ENCODE data around the gene MCM3. TPM values are rescaled to one million over a fixed set of nuclear protein-coding genes. Genes with fewer than 3 reads are reported as not detected.

Gene MCM3
- total RNA-seq, result 100 to 1,000 TPM; 262 to 263 TPM
- 59.0 TPM for polyA plus RNA-seq

DNA sequence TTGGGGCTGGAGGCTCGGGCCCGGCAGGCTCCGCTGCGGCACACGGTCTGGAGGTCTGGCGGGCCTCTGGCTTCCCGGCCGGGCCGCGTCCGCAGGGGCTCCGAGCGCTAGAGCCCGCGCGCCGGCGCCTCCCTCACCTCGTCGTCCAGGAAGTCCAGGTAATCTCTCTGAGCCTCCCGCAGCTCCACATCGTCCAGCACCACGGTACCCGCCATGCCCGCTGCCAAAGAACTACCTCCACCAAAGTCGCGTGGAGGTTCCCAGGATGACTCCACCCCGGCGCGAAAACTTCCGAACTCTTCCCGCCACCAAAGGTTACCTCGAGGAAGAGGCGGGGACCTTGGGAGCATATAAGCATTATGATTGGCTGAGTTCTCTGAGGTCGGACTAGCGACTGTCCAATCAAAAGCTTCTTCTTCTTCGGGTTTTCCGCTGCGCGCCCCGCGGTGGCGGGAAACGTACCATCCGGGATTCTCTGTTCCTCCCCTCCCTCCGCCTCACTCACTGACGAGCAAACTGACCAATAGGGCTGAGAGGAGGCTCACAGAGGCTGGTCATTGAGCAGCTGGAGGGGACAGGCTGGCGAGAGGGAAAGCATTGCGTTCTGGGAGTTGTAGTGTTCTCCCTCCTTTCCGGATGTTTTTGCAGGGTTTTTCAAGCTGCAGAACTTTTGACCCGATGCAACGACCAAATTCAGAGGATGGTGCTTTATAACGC is at the start of gene MCM3:
TSS of gene MCM3 (minus strand) at position 283 of the 717 bp plus-strand sequence. CDS start at position 215, 68 bp downstream.
- H3K4me1 Mint-ChIP-seq, result peaks cover 25 to 54% (median 39%) of the 10 kb centered on the region in 3 donors
- CTCF ChIA-PET, result interaction anchor here (0.9 to 6.1 kb wide), 32 partner anchors 9 to 710 kb away, joined by 3 to 138 read pairs (median 5); partner anchors contain the start of genes EFHC1, GSTA4 and PAQR8
- Histone ChIP-seq H3K9me3 (ENCODE audit: low read length) (no peaks in the 10 kb centered on the region), H3K4me3 (ENCODE audit: low read length) (peak within 1 kb of the TSS; percentile 85), H3K27ac (ENCODE audit: low read depth, low read length) (peak within 1 kb of the TSS; percentile 71), H3K36me3 (ENCODE audit: insufficient read depth, low read length) (peaks cover 19% of the 10 kb centered on the region), H3K27me3 (ENCODE audit: insufficient read depth, low read length, poor library complexity, severe bottlenecking) (no peaks in the 10 kb centered on the region), H3K4me1 (ENCODE audit: insufficient read depth, low read length) (peaks cover 43% of the 10 kb centered on the region)
- H3K9me3 Mint-ChIP-seq, result no peaks in the 10 kb centered on the region
- peak within 1 kb of the TSS in 3 of 7 donors; percentile 56 to 65 (median 63) for H3K4me3 Mint-ChIP-seq
- DNase-seq, result peak; percentile 91 to 98 (median 98)
- POLR2A ChIA-PET, result interaction anchor here (0.6 to 3.0 kb wide), 12 partner anchors 12 to 292 kb away, joined by 3 to 48 read pairs (median 6); partner anchors contain the start of genes EFHC1 and PAQR8
- peaks cover 8 to 36% (median 19%) of the 10 kb centered on the region in 3 donors for H3K36me3 Mint-ChIP-seq
- no peaks in the 10 kb centered on the region for H3K27me3 Mint-ChIP-seq
- peak within 1 kb of the TSS in 6 of 8 donors; percentile 21 to 84 (median 60) for H3K27ac Mint-ChIP-seq

DNA sequence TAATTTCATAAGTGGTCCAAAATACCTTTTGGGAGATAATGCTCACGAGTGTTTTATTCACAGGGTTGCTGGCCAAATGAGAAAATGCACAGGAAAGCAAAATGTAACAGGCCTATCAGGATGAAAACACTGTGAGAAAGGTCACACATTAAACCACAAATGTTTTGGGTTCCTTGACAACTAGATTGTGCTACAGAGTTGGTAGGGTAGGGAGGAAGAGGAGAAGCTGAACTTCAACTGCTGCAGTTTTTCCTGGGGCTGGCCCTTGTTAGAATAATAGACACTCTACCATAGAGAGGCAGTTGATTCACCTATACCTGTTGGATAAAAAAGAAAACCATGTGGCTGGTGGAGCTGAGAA is 49.3 kb upstream of the MCM3 start:
- Histone ChIP-seq H3K9me3 (ENCODE audit: low read length) (no peaks in the 10 kb centered on the region), H3K36me3 (ENCODE audit: insufficient read depth, low read length) (no peaks in the 10 kb centered on the region), H3K4me3 (ENCODE audit: low read length) (peak overlapping the region; percentile 28), H3K27me3 (ENCODE audit: insufficient read depth, low read length, poor library complexity, severe bottlenecking) (no peaks in the 10 kb centered on the region), H3K4me1 (ENCODE audit: insufficient read depth, low read length) (peaks cover 66% of the 10 kb centered on the region), H3K27ac (ENCODE audit: low read depth, low read length) (peak overlapping the region; percentile 46)
- Mint-ChIP-seq H3K27me3 (no peaks in the 10 kb centered on the region), H3K4me1 (peaks cover 54 to 74% (median 63%) of the 10 kb centered on the region in 3 donors), H3K27ac (peak overlapping the region; percentile 78 to 98 (median 96)), H3K36me3 (peaks cover 0 to 1% (median 0%) of the 10 kb centered on the region in 3 donors), H3K9me3 (no peaks in the 10 kb centered on the region), H3K4me3 (peak overlapping the region in 6 of 7 donors; percentile 64 to 84 (median 76))
- ChIA-PET CTCF (interaction anchor here (1.1 to 3.2 kb wide), 6 partner anchors 12 to 66 kb away, joined by 4 to 13 read pairs (median 6); partner anchors contain the start of genes MCM3 and PAQR8), POLR2A (interaction anchor here (1.0 to 1.1 kb wide), 3 partner anchors 48 to 66 kb away, joined by 3 to 4 read pairs (median 3); no protein-coding TSS in a partner anchor)
- DNase-seq, result peak in 3 of 5 donors; percentile 46 to 59 (median 52)

DNA sequence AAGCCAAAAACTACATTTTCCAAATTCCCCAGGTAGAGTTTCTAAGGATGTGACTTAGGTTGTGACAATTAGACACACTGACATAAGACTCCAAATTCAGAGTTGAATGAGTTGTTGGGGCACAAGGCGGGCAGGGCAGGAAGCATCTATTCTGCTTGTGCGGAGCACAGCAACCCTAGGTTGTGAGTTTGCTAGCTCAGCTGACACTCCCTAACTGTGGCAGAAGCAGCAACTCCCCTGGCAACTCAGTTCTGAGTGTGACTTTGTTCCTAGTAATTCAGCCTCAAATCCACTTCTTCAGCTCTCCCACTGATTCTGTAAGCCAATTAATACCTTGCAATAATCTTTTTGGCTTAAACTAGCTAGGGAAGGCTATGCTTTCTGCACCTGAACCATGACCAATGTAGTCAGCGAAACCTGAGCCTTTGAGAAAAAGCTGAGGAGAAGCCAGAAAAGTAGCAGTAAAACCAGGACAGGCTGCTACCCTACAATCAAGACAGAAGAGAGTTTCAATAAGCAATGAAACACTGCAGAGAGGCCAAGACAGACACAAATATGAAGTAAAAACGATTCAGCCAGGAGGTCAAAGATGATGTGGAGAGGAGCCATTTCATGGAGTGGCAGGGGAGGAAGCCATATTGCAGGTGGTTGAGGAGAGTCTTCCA is 47.4 kb upstream of the MCM3 start:
- Mint-ChIP-seq H3K4me3 (peak overlapping the region in 3 of 7 donors; percentile 15 to 49 (median 30)), H3K27me3 (no peaks in the 10 kb centered on the region), H3K36me3 (peaks cover 0 to 1% (median 0%) of the 10 kb centered on the region in 3 donors), H3K4me1 (peaks cover 45 to 57% (median 51%) of the 10 kb centered on the region in 3 donors), H3K27ac (peak overlapping the region; percentile 24 to 85 (median 68)), H3K9me3 (no peaks in the 10 kb centered on the region)
- H3K27me3 ChIP-seq (ENCODE audit: insufficient read depth, low read length, poor library complexity, severe bottlenecking), result no peaks in the 10 kb centered on the region
- H3K4me3 ChIP-seq (ENCODE audit: low read length), result no peak overlapping the region
- no peaks in the 10 kb centered on the region for H3K36me3 ChIP-seq (ENCODE audit: insufficient read depth, low read length)
- POLR2A ChIA-PET, result no interaction called here
- H3K9me3 ChIP-seq (ENCODE audit: low read length), result no peaks in the 10 kb centered on the region
- CTCF ChIA-PET, result no interaction called here
- DNase-seq, result no peak
- H3K4me1 ChIP-seq (ENCODE audit: insufficient read depth, low read length), result peaks cover 56% of the 10 kb centered on the region
- H3K27ac ChIP-seq (ENCODE audit: low read depth, low read length), result no peak overlapping the region

DNA sequence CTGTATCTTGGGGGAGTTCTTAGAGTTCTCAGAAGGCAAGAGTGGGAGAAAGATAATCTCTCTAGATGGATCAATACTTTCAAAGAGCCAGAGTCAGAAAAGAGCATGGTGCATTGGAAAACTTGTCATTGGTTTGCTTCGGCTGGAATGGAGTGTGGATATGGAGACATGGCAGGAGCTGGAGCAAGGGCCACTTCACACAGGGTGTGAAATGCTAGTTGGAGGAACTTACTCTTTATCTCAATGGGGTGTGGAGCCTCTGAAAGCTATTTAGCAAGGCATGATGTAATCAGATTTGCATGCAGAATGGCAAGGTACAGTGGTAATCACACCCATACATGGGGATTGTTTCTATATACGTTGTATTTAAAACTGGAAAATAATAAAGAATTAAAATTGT is 45.9 kb upstream of the MCM3 start:
- POLR2A ChIA-PET, result no interaction called here
- H3K9me3 Mint-ChIP-seq, result no peaks in the 10 kb centered on the region
- no peak overlapping the region for H3K4me3 Mint-ChIP-seq
- H3K36me3 Mint-ChIP-seq, result peaks cover 0 to 1% (median 0%) of the 10 kb centered on the region in 3 donors
- CTCF ChIA-PET, result interaction anchor here (0.7 kb wide), 1 partner anchor 28 kb away, joined by 3 read pairs; no protein-coding TSS in a partner anchor
- peaks cover 34 to 43% (median 41%) of the 10 kb centered on the region in 3 donors for H3K4me1 Mint-ChIP-seq
- peaks cover 41% of the 10 kb centered on the region for H3K4me1 ChIP-seq (ENCODE audit: insufficient read depth, low read length)
- no peaks in the 10 kb centered on the region for H3K36me3 ChIP-seq (ENCODE audit: insufficient read depth, low read length)
- H3K9me3 ChIP-seq (ENCODE audit: low read length), result no peaks in the 10 kb centered on the region
- H3K27me3 ChIP-seq (ENCODE audit: insufficient read depth, low read length, poor library complexity, severe bottlenecking), result no peaks in the 10 kb centered on the region
- no peak overlapping the region for H3K4me3 ChIP-seq (ENCODE audit: low read length)
- peaks cover 0 to 4% of the 10 kb centered on the region in 2 donors for H3K27me3 Mint-ChIP-seq
- H3K27ac Mint-ChIP-seq, result peak overlapping the region in 1 of 8 donors; percentile 80
- no peak overlapping the region for H3K27ac ChIP-seq (ENCODE audit: low read depth, low read length)
- DNase-seq, result no peak

DNA sequence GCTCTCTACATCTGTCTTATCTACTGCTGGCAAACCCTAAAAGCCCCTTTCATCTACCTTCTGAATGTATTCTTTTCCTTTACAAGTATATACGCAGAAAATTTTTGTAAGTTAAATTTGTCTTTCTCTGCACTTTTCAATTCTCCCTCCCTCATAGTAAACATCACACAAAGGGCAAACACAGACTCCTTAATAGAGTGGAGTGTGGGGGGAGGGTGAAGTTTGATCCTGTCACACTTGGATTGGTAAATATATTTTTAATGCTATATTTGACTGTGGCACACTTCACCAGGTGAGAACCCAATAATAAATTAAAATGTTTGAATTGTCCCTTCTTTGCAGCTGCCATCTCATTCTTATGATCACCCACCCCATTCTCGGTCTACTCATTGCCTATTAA is 44.2 kb upstream of the MCM3 start:
- Histone ChIP-seq H3K4me3 (ENCODE audit: low read length) (no peak overlapping the region), H3K4me1 (ENCODE audit: insufficient read depth, low read length) (peaks cover 24% of the 10 kb centered on the region), H3K27ac (ENCODE audit: low read depth, low read length) (no peak overlapping the region), H3K27me3 (ENCODE audit: insufficient read depth, low read length, poor library complexity, severe bottlenecking) (no peaks in the 10 kb centered on the region), H3K9me3 (ENCODE audit: low read length) (no peaks in the 10 kb centered on the region), H3K36me3 (ENCODE audit: insufficient read depth, low read length) (no peaks in the 10 kb centered on the region)
- H3K36me3 Mint-ChIP-seq, result peaks cover 0 to 1% (median 0%) of the 10 kb centered on the region in 3 donors
- H3K4me3 Mint-ChIP-seq, result no peak overlapping the region
- H3K27me3 Mint-ChIP-seq, result peaks cover 0 to 4% of the 10 kb centered on the region in 2 donors
- POLR2A ChIA-PET, result interaction anchor here (0.9 kb wide), 1 partner anchor 12 kb away, joined by 3 read pairs; no protein-coding TSS in a partner anchor
- CTCF ChIA-PET, result interaction anchor here (0.9 to 1.0 kb wide), 3 partner anchors 10 to 71 kb away, joined by 3 read pairs; no protein-coding TSS in a partner anchor
- no peaks in the 10 kb centered on the region for H3K9me3 Mint-ChIP-seq
- no peak for DNase-seq
- peak overlapping the region in 1 of 8 donors; percentile 60 for H3K27ac Mint-ChIP-seq
- H3K4me1 Mint-ChIP-seq, result peaks cover 18 to 25% (median 23%) of the 10 kb centered on the region in 3 donors

DNA sequence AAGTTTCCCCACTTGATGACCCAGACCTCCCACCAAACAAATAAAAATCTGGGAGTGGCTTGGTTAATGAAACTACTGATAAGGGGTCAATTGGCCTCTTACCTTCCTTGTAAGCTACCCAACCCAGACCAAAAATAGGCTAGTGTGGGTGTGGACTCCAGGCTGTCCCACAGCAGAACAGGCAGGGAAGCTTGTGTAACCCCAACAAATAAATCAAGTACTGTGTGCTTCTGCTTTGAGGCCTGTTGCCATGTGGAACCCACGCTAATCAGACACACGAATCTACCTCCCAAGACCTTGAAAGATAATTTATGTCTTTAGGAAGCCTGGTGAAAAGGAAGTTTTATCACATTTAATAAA is 43.7 kb upstream of the MCM3 start:
- Histone ChIP-seq H3K9me3 (ENCODE audit: low read length) (no peaks in the 10 kb centered on the region), H3K36me3 (ENCODE audit: insufficient read depth, low read length) (no peaks in the 10 kb centered on the region), H3K4me3 (ENCODE audit: low read length) (no peak overlapping the region), H3K27me3 (ENCODE audit: insufficient read depth, low read length, poor library complexity, severe bottlenecking) (no peaks in the 10 kb centered on the region), H3K27ac (ENCODE audit: low read depth, low read length) (no peak overlapping the region), H3K4me1 (ENCODE audit: insufficient read depth, low read length) (peaks cover 20% of the 10 kb centered on the region)
- Mint-ChIP-seq H3K4me3 (no peak overlapping the region), H3K27ac (no peak overlapping the region), H3K36me3 (peaks cover 0 to 1% (median 0%) of the 10 kb centered on the region in 3 donors), H3K27me3 (peaks cover 0 to 4% of the 10 kb centered on the region in 2 donors), H3K4me1 (peaks cover 14 to 21% (median 19%) of the 10 kb centered on the region in 3 donors), H3K9me3 (no peaks in the 10 kb centered on the region)
- ChIA-PET CTCF (interaction anchor here (0.9 to 1.8 kb wide), 4 partner anchors 10 to 72 kb away, joined by 3 to 6 read pairs (median 3); no protein-coding TSS in a partner anchor), POLR2A (interaction anchor here (0.9 kb wide), 1 partner anchor 12 kb away, joined by 3 read pairs; no protein-coding TSS in a partner anchor)
- DNase-seq, result no peak

DNA sequence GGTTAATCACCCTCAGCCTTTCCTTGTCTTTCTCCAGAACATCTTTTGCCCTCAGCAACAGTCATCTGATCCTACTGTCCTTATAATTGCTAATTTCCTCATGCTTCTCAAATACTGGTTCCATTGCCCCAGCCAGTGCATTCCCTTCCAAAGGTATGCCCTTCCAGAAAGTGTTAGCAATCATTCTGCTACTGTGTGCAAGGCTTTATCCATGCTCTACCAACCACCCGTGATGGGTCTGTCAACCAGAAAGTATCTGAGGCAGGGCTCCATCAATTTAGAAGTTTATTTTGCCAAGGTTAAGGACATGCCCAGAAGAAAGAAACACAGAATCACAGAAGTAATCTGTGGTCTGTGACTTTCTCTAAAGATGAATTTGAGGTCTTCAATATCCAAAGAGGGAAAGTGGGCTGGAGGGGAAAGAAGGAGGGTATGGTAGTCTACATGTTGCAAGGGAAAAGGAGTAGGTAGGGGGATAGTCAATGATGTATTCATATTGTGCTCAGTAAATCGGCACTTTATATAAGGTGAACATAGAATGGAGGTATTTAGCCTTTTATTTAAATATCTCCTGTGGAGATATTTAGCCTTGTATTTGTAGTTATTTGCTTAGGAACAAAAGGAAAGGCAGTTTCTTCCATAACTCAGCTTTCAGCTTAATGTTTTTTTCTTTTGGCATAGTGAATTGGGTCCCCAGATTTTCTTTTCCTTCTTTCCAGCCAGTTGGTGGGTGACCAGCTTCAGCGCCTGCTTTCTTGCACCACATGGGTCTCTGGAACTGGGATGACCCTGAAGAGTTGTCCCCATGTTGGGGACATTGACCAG is 42.2 kb upstream of the MCM3 start:
- Mint-ChIP-seq H3K27me3 (peaks cover 0 to 4% of the 10 kb centered on the region in 2 donors), H3K36me3 (no peaks in the 10 kb centered on the region), H3K27ac (peak overlapping the region in 2 of 8 donors; percentile 62 to 64), H3K9me3 (no peaks in the 10 kb centered on the region), H3K4me1 (peaks cover 1 to 6% (median 3%) of the 10 kb centered on the region in 3 donors), H3K4me3 (no peak overlapping the region)
- no peaks in the 10 kb centered on the region for H3K9me3 ChIP-seq (ENCODE audit: low read length)
- H3K27me3 ChIP-seq (ENCODE audit: insufficient read depth, low read length, poor library complexity, severe bottlenecking), result no peaks in the 10 kb centered on the region
- DNase-seq, result no peak
- ChIA-PET CTCF (interaction anchor here (0.7 to 1.8 kb wide), 3 partner anchors 40 to 65 kb away, joined by 3 to 6 read pairs (median 3); no protein-coding TSS in a partner anchor), POLR2A (no interaction called here)
- H3K36me3 ChIP-seq (ENCODE audit: insufficient read depth, low read length), result no peaks in the 10 kb centered on the region
- H3K4me3 ChIP-seq (ENCODE audit: low read length), result no peak overlapping the region
- H3K27ac ChIP-seq (ENCODE audit: low read depth, low read length), result no peak overlapping the region
- H3K4me1 ChIP-seq (ENCODE audit: insufficient read depth, low read length), result peaks cover 4% of the 10 kb centered on the region

Measured in CD8-positive, alpha-beta memory T cell (primary cell).